ENCODE data around the gene SLC12A7. TPM values are rescaled to one million over a fixed set of nuclear protein-coding genes. Genes with fewer than 3 reads are reported as not detected.

Gene SLC12A7
- total RNA-seq, 4 donors from 2014 or later: 8.6 to 29.0 (median 21.5) TPM

- 53% methylated on average over 16 of the region's 29 CpGs for WGBS
- Histone ChIP-seq H3K9me3 (no peaks in the 10 kb centered on the region), H3K27me3 (peaks cover 8% of the 10 kb centered on the region), H3K4me3 (no peak overlapping the region), H3K4me1 (peaks cover 10% of the 10 kb centered on the region), H3K36me3 (no peaks in the 10 kb centered on the region), H3K27ac (no peak overlapping the region)
- TF ChIP-seq POLR2A (IDR thresholded peaks at IDR 0.05): no peak
- TF ChIP-seq EP300 (IDR thresholded peaks at IDR 0.05): no peak
- no peak for TF ChIP-seq POLR2AphosphoS5 (IDR thresholded peaks at IDR 0.05)
- TF ChIP-seq CTCF (IDR thresholded peaks at IDR 0.05): no peak
- peak in 1 of 2 donors; percentile 73 for DNase-seq (ENCODE audit: low spot score in 2 of 2)
Measured at GRCh38 chr5:1021136-1021968, 90.5 kb downstream of the SLC12A7 start.

GRCh38 chr5:1020452-1020961 is 91.4 kb downstream of the SLC12A7 start:
- H3K36me3 ChIP-seq: no peaks in the 10 kb centered on the region
- 70% methylated on average over 16 of the region's 16 CpGs for WGBS
- no peaks in the 10 kb centered on the region for H3K9me3 ChIP-seq
- no peak overlapping the region for H3K27ac ChIP-seq
- TF ChIP-seq POLR2AphosphoS5 (IDR thresholded peaks at IDR 0.05) (no peak), POLR2A (IDR thresholded peaks at IDR 0.05) (no peak), EP300 (IDR thresholded peaks at IDR 0.05) (no peak), CTCF (IDR thresholded peaks at IDR 0.05) (no peak)
- DNase-seq (ENCODE audit: low spot score in 2 of 2): peak in 1 of 2 donors; percentile 74
- H3K4me3 ChIP-seq: no peak overlapping the region
- peaks cover 8% of the 10 kb centered on the region for H3K27me3 ChIP-seq
- H3K4me1 ChIP-seq: peaks cover 19% of the 10 kb centered on the region

GRCh38 chr5:1019001-1019905 is 92.6 kb downstream of the SLC12A7 start:
- DNase-seq (ENCODE audit: low spot score in 2 of 2): peak in 1 of 2 donors; percentile 60
- peaks cover 21% of the 10 kb centered on the region for H3K4me1 ChIP-seq
- no peaks in the 10 kb centered on the region for H3K36me3 ChIP-seq
- H3K4me3 ChIP-seq: no peak overlapping the region
- TF ChIP-seq CTCF (IDR thresholded peaks at IDR 0.05) (no peak), POLR2AphosphoS5 (IDR thresholded peaks at IDR 0.05) (no peak), EP300 (IDR thresholded peaks at IDR 0.05) (no peak), POLR2A (IDR thresholded peaks at IDR 0.05) (no peak)
- peaks cover 8% of the 10 kb centered on the region for H3K27me3 ChIP-seq
- no peak overlapping the region for H3K27ac ChIP-seq
- WGBS: 84% methylated on average over 26 of the region's 37 CpGs
- no peaks in the 10 kb centered on the region for H3K9me3 ChIP-seq

GRCh38 chr5:1018596-1018995 is 93.3 kb downstream of the SLC12A7 start:
- no peak for DNase-seq (ENCODE audit: low spot score in 2 of 2)
- no peaks in the 10 kb centered on the region for H3K36me3 ChIP-seq
- TF ChIP-seq POLR2AphosphoS5 (IDR thresholded peaks at IDR 0.05) (no peak), CTCF (IDR thresholded peaks at IDR 0.05) (no peak), POLR2A (IDR thresholded peaks at IDR 0.05) (no peak), EP300 (IDR thresholded peaks at IDR 0.05) (no peak)

More at GRCh38 chr5:1018596-1018995, 93.3 kb downstream of the SLC12A7 start:
- peaks cover 21% of the 10 kb centered on the region for H3K4me1 ChIP-seq
- no peak overlapping the region for H3K4me3 ChIP-seq
- no peaks in the 10 kb centered on the region for H3K9me3 ChIP-seq
- no peak overlapping the region for H3K27ac ChIP-seq
- H3K27me3 ChIP-seq: peaks cover 8% of the 10 kb centered on the region
- no CpG with 5 or more reads among the region's 9 CpGs for WGBS

All from suprapubic skin (tissue), 4 donors.